Endothelial cell of umbilical vein (primary cell): ENCODE data around the gene SCN5A. TPM values are rescaled to one million over a fixed set of nuclear protein-coding genes. Genes with fewer than 3 reads are reported as not detected.

ENCODE experiments used
- BruUV-seq: library from RNA; stranded (reverse); fragments of 400-500 nt; replicated peaks from 2 replicates; lab custom pipeline; 2021; lab: Mats Ljungman, UMichigan
- CTCF ChIA-PET: fragments of 300-600, 350-600 bp; sonication (Branson Sonifier 250); formaldehyde crosslinking; loops from one replicate; lab custom pipeline; 2021; ENCODE audit warnings: antibody characterized with exemption, inconsistent platforms; lab: Charles Lee
- POLR2A ChIA-PET: fragments of 300-600, 350-600 bp; sonication (Branson Sonifier 250); formaldehyde crosslinking; loops from one replicate; lab custom pipeline; 2021; ENCODE audit warnings: antibody characterized with exemption, inconsistent platforms; lab: Charles Lee
- DNase-seq: peaks from one replicate; pipeline ENCODE4 v3.0.0-alpha.2; 2011; ENCODE audit warnings: low read depth, low spot score
- FAIRE-seq: peaks from 2 replicates; lab custom pipeline; 2011; peaks lifted over from hg19 to GRCh38; lab: Jason Lieb, UNC
- H2AFZ ChIP-seq: 2 replicates; pipeline ENCODE4 v1.6.0; 2012; ENCODE audit warnings: low read depth, low read length, control low read depth, inconsistent platforms
- H3K27ac ChIP-seq: 2 replicates; pipeline ENCODE4 v1.5.1; 2011; ENCODE audit warnings: low read depth, mild to moderate bottlenecking, control low read depth, low read length, moderate library complexity; ENCODE audit not compliant: insufficient read depth
- H3K27me3 ChIP-seq, 2 experiments: 2 replicates each; pipeline versions ENCODE4 v1.6.0 to v1.6.1; 2011; ENCODE audit warnings: low read length in 2 of 2, mixed read lengths in 1 of 2; ENCODE audit not compliant: control insufficient read depth in 2 of 2, insufficient read depth in 2 of 2
- H3K36me3 ChIP-seq, 2 experiments: 2 replicates in 1 of 2; 3 replicates in 1 of 2; pipeline ENCODE4 v1.5.1; 2011; ENCODE audit warnings: low read length in 2 of 2, mild to moderate bottlenecking in 1 of 2, moderate library complexity in 1 of 2; ENCODE audit not compliant: control insufficient read depth in 2 of 2, insufficient read depth in 2 of 2; ENCODE audit errors: extremely low read depth in 1 of 2
- H3K4me1 ChIP-seq: 3 replicates; pipeline ENCODE4 v1.5.1; 2011; ENCODE audit warnings: mild to moderate bottlenecking, low read length; ENCODE audit not compliant: control insufficient read depth, insufficient read depth; ENCODE audit errors: extremely low read depth
- H3K4me2 ChIP-seq: 2 replicates; pipeline ENCODE4 v1.6.1; 2011; ENCODE audit warnings: low read length, control low read depth, mixed read lengths; ENCODE audit not compliant: insufficient read depth
- H3K4me3 ChIP-seq, 3 experiments: fragments of 200-600 bp in 1 of 3; sonication (generic), shearing (Covaris generic) in 1 of 3; replicated peaks in 1 of 3; 2 replicates each; pipeline ENCODE4 v1.5.1; 2011 to 2016; ENCODE audit warnings: control low read depth in 3 of 3, low read length in 3 of 3, mild to moderate bottlenecking in 2 of 3, inconsistent platforms in 1 of 3, low read depth in 1 of 3, moderate library complexity in 1 of 3; ENCODE audit not compliant: insufficient read depth in 1 of 3
- H3K79me2 ChIP-seq: 2 replicates; pipeline ENCODE4 v1.6.0; 2012; ENCODE audit warnings: low read length, inconsistent platforms; ENCODE audit not compliant: control insufficient read depth, insufficient read depth
- H3K9ac ChIP-seq: replicated peaks from 2 replicates; pipeline ENCODE3; 2011; ENCODE audit warnings: low read length, control low read depth; ENCODE audit not compliant: insufficient read depth; ENCODE audit errors: extremely low read depth
- H3K9me1 ChIP-seq: replicated peaks from 3 replicates; pipeline ENCODE4 v1.6.0; 2011; ENCODE audit warnings: mild to moderate bottlenecking, low read length; ENCODE audit not compliant: control insufficient read depth, insufficient read depth; ENCODE audit errors: extremely low read depth
- H3K9me3 ChIP-seq: replicated peaks from 2 replicates; pipeline ENCODE4 v1.5.1; 2012; ENCODE audit warnings: low read length, inconsistent platforms; ENCODE audit not compliant: control insufficient read depth, insufficient read depth
- H4K20me1 ChIP-seq: replicated peaks from 2 replicates; pipeline ENCODE3; 2011; ENCODE audit warnings: mild to moderate bottlenecking, low read length; ENCODE audit not compliant: control insufficient read depth, insufficient read depth; ENCODE audit errors: extremely low read depth
- EZH2 ChIP-seq: IDR thresholded peaks from 2 replicates; pipeline ENCODE4 v1.6.1; 2012; ENCODE audit warnings: borderline replicate concordance, low read depth, mild to moderate bottlenecking, moderate library complexity, low read length, inconsistent platforms; ENCODE audit not compliant: severe bottlenecking
- FOS ChIP-seq: IDR thresholded peaks from 2 replicates; pipeline ENCODE4 v1.6.1; 2011; ENCODE audit warnings: mild to moderate bottlenecking, low read length, moderate library complexity, borderline replicate concordance; ENCODE audit not compliant: insufficient read depth
- GATA2 ChIP-seq: IDR thresholded peaks from 2 replicates; pipeline ENCODE4 v1.7.0; 2011; ENCODE audit warnings: low read depth, mild to moderate bottlenecking, moderate library complexity, mixed read lengths, low read length; ENCODE audit not compliant: insufficient read length, insufficient read depth
- JUN ChIP-seq: IDR thresholded peaks from 2 replicates; pipeline ENCODE4 v1.6.1; 2011; ENCODE audit warnings: borderline replicate concordance, low read depth; ENCODE audit not compliant: insufficient read length, insufficient read depth
- MYC ChIP-seq: IDR thresholded peaks from one replicate; pipeline ENCODE4 v1.6.1; 2011; ENCODE audit warnings: mild to moderate bottlenecking, low read depth, low read length
- POLR2A ChIP-seq: IDR thresholded peaks from 2 replicates; pipeline ENCODE4 v1.6.1; 2012; ENCODE audit warnings: low read depth, mild to moderate bottlenecking, control low read depth, low read length
- POLR2AphosphoS5 ChIP-seq: IDR thresholded peaks from 2 replicates; pipeline ENCODE4 v1.6.1; 2012; ENCODE audit warnings: low read depth, mild to moderate bottlenecking, control low read depth, low read length, moderate library complexity; ENCODE audit not compliant: insufficient read depth
- dilution Hi-C: fragments of 300-500 bp; cut with MboI; formaldehyde crosslinking; loops from one replicate; pipeline ENCODE4 v1.15.0; 2019; ENCODE audit warnings: low sequenced_read_pairs; ENCODE audit not compliant: extremely low pct_ligation_motif_present
- intact Hi-C: fragments of 100-400 bp; cut with micrococcal nuclease; formaldehyde crosslinking; loops from one replicate; pipeline ENCODE4 v1.10.0; 2022
- polyA plus RNA-seq, 4 experiments: library from polyadenylated mRNA; depleted of rRNA in 3 of 4; stranded (reverse) in 3 of 4; unstranded in 1 of 4; fragments of >200 nt; gene quantifications; 2 replicates each; pipeline versions ENCODE4 v1.2.1 to v1.2.3, GENCODE V29; 2011 to 2012; ENCODE audit warnings: missing spikeins in 1 of 4
- total RNA-seq: library from RNA; stranded (reverse); gene quantifications from 2 replicates; pipeline ENCODE4 v1.2.3, GENCODE V29; 2021
- TF ChIP-seq, protein P1 (sequence below): IDR thresholded peaks from 2 replicates; pipeline ENCODE4 v1.6.1; 2011; ENCODE audit not compliant: insufficient read depth, insufficient read length
- TF ChIP-seq, protein P2 (sequence below), 2 donors: IDR thresholded peaks; 1 replicate in 1 of 2; 2 replicates in 1 of 2; pipeline ENCODE4 v1.5.1; 2011; ENCODE audit warnings: low read length in 2 of 2, mild to moderate bottlenecking in 2 of 2, moderate library complexity in 2 of 2, control low read depth in 1 of 2, inconsistent platforms in 1 of 2, low read depth in 1 of 2; ENCODE audit not compliant: insufficient read depth in 1 of 2; ENCODE audit errors: extremely low read depth in 1 of 2

The SCN5A gene
- total and polyA plus RNA-seq, 2 donors (not counting 3 experiments of a cell fraction or from before 2014, with no cell fraction given), result 2.7 to 20.0 TPM

DNA sequence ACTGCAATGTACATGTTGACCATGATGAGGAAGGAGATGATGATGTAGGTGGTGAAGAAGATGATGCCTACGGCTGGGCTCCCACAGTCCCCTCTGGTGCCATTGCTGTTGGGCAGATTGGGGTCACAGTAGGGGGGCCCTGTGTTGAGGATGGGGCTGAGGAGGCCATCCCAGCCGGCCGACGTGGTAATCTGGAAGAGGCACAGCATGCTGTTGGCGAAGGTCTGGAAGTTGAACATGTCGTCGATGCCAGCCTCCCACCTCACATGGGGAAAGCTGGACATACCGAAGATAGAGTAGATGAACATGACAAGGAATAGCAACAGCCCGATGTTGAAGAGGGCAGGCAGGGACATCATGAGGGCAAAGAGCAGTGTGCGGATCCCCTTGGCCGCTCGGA, 48.6 kb upstream of the SCN5A start:
- no peaks in the 10 kb centered on the region for H3K9me1 ChIP-seq
- no peaks in the 10 kb centered on the region for H4K20me1 ChIP-seq
- H3K4me3 ChIP-seq, result no peak overlapping the region
- dilution Hi-C loops (no loop called here), intact Hi-C loops (no loop called here)
- CTCF ChIA-PET, result no interaction called here
- H3K36me3 ChIP-seq, result no peaks in the 10 kb centered on the region
- no TSS peak for BruUV-seq
- H3K79me2 ChIP-seq, result no peaks in the 10 kb centered on the region
- H3K9ac ChIP-seq, result no peak overlapping the region
- H3K27ac ChIP-seq, result no peak overlapping the region
- H2AFZ ChIP-seq, result no peak overlapping the region
- POLR2A ChIA-PET, result no interaction called here
- FAIRE-seq, result no peak
- H3K9me3 ChIP-seq, result no peaks in the 10 kb centered on the region
- DNase-seq, result no peak
- no peaks in the 10 kb centered on the region for H3K4me1 ChIP-seq
- TF ChIP-seq FOS, result no peak
- TF ChIP-seq EZH2, result no peak
- TF ChIP-seq, protein P1, sequence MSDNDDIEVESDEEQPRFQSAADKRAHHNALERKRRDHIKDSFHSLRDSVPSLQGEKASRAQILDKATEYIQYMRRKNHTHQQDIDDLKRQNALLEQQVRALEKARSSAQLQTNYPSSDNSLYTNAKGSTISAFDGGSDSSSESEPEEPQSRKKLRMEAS, result no peak
- TF ChIP-seq POLR2A, result no peak
- TF ChIP-seq POLR2AphosphoS5, result no peak
- TF ChIP-seq GATA2, result no peak
- TF ChIP-seq JUN, result no peak
- no peak for TF ChIP-seq MYC
- TF ChIP-seq, protein P2, sequence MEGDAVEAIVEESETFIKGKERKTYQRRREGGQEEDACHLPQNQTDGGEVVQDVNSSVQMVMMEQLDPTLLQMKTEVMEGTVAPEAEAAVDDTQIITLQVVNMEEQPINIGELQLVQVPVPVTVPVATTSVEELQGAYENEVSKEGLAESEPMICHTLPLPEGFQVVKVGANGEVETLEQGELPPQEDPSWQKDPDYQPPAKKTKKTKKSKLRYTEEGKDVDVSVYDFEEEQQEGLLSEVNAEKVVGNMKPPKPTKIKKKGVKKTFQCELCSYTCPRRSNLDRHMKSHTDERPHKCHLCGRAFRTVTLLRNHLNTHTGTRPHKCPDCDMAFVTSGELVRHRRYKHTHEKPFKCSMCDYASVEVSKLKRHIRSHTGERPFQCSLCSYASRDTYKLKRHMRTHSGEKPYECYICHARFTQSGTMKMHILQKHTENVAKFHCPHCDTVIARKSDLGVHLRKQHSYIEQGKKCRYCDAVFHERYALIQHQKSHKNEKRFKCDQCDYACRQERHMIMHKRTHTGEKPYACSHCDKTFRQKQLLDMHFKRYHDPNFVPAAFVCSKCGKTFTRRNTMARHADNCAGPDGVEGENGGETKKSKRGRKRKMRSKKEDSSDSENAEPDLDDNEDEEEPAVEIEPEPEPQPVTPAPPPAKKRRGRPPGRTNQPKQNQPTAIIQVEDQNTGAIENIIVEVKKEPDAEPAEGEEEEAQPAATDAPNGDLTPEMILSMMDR (IDR thresholded peaks at IDR 0.05; ENCODE audit: extremely low read depth in 1 of 2, insufficient read depth in 1 of 2, low read depth in 1 of 2, low read length in 2 of 2), result no peak
- H3K4me2 ChIP-seq, result no peak overlapping the region
- H3K27me3 ChIP-seq, result no peaks in the 10 kb centered on the region
